CD4-positive, CD25-positive, alpha-beta regulatory T cell (primary cell): ENCODE data around the gene PRIM2. TPM values are rescaled to one million over a fixed set of nuclear protein-coding genes. Genes with fewer than 3 reads are reported as not detected.
A peak's percentile ranks its signal among the peaks of the same experiment; 100 is the strongest.
"Not testable (repeated sequence)": the region's sequence is repeated elsewhere in the genome, so short reads cannot be mapped to it uniquely, and the experiment has no call there.

ENCODE experiments used
- ATAC-seq, 2 donors: fragments of 150-1000 bp; cut with Tn5 transposase; one replicate each; pipeline ENCODE4 v1.10.0; 2021; ENCODE audit warnings: low read depth in 2 of 2, moderate number of reproducible peaks in 2 of 2, moderate library complexity in 1 of 2
- DNase-seq, 3 donors: peaks; one replicate each; pipeline versions ENCODE4 v3.0.0 to v3.0.0-alpha.2; 2012 to 2022; ENCODE audit warnings: mixed read lengths in 1 of 3
- H3K27ac ChIP-seq: one replicate; pipeline ENCODE4 v1.7.0; 2013; ENCODE audit warnings: mild to moderate bottlenecking, low read length; ENCODE audit not compliant: insufficient read depth, poor library complexity, severe bottlenecking
- H3K27me3 ChIP-seq: one replicate; pipeline ENCODE4 v1.7.0; 2013; ENCODE audit warnings: low read length; ENCODE audit not compliant: control insufficient read depth, insufficient read depth
- H3K36me3 ChIP-seq: one replicate; pipeline ENCODE4 v1.7.0; 2013; ENCODE audit warnings: mild to moderate bottlenecking, low read length, moderate library complexity; ENCODE audit not compliant: control insufficient read depth, insufficient read depth
- H3K4me1 ChIP-seq: 2 replicates; pipeline ENCODE4 v1.7.0; 2013; ENCODE audit warnings: mild to moderate bottlenecking, low read length; ENCODE audit not compliant: insufficient read depth, control insufficient read depth, poor library complexity, severe bottlenecking
- H3K4me3 ChIP-seq: one replicate; pipeline ENCODE4 v1.7.0; 2013; ENCODE audit warnings: low read depth, mild to moderate bottlenecking, low read length, moderate library complexity
- H3K9me3 ChIP-seq, 2 experiments: 1 replicate in 1 of 2; 2 replicates in 1 of 2; pipeline ENCODE4 v1.7.0; 2013; ENCODE audit warnings: low read length in 2 of 2, mild to moderate bottlenecking in 1 of 2, moderate library complexity in 1 of 2; ENCODE audit not compliant: control insufficient read depth in 2 of 2
- H3K27ac Mint-ChIP-seq, 3 donors: one replicate each; pipeline ENCODE4 v1.8.0; 2020 to 2022; ENCODE audit warnings: mild to moderate bottlenecking in 3 of 3, mixed read lengths in 3 of 3, moderate library complexity in 2 of 3
- H3K27me3 Mint-ChIP-seq: one replicate; pipeline ENCODE4 v1.8.0; 2022; ENCODE audit warnings: mild to moderate bottlenecking, mixed read lengths
- H3K36me3 Mint-ChIP-seq: one replicate; pipeline ENCODE4 v1.8.0; 2020; ENCODE audit warnings: mixed read lengths
- H3K4me1 Mint-ChIP-seq, 4 donors: one replicate each; pipeline ENCODE4 v1.8.0; 2020 to 2022; ENCODE audit warnings: mixed read lengths in 4 of 4, mild to moderate bottlenecking in 1 of 4
- H3K4me3 Mint-ChIP-seq, 4 donors: one replicate each; pipeline ENCODE4 v1.8.0; 2020 to 2022; ENCODE audit warnings: mild to moderate bottlenecking in 4 of 4, mixed read lengths in 4 of 4, moderate library complexity in 3 of 4
- H3K9me3 Mint-ChIP-seq, 7 donors: one replicate each; pipeline ENCODE4 v1.8.0; 2020 to 2022; ENCODE audit warnings: mixed read lengths in 7 of 7, mild to moderate bottlenecking in 3 of 7, moderate library complexity in 2 of 7
- polyA plus RNA-seq, 4 donors: library from polyadenylated mRNA; unstranded; fragments of 300-500 nt; fragmentation: Illumina TruSeq; gene quantifications; one replicate each; pipeline ENCODE4 v1.2.3, GENCODE V29; 2021
- total RNA-seq: library from RNA; stranded (reverse); gene quantifications from one replicate; pipeline ENCODE4 v1.2.3, GENCODE V29; 2022

Gene PRIM2
- total and polyA plus RNA-seq, 5 donors from 2014 or later, result 11.5 to 19.5 (median 16.0) TPM

GRCh38 chr6:57631773-57632172, 314.3 kb downstream of the PRIM2 start:
- not testable (repeated sequence) for H3K4me1 ChIP-seq, H3K4me3 Mint-ChIP-seq, DNase-seq, H3K4me1 Mint-ChIP-seq, H3K27me3 ChIP-seq, H3K27ac ChIP-seq, H3K27ac Mint-ChIP-seq, ATAC-seq, H3K9me3 Mint-ChIP-seq, H3K27me3 Mint-ChIP-seq, H3K36me3 ChIP-seq, H3K4me3 ChIP-seq, H3K9me3 ChIP-seq
- H3K36me3 Mint-ChIP-seq, result peaks cover 26% of the 10 kb centered on the region

- not testable (repeated sequence) for H3K4me3 Mint-ChIP-seq, ATAC-seq, H3K36me3 Mint-ChIP-seq, H3K27ac Mint-ChIP-seq, H3K9me3 ChIP-seq, H3K27ac ChIP-seq, H3K27me3 Mint-ChIP-seq, H3K27me3 ChIP-seq, DNase-seq, H3K4me3 ChIP-seq, H3K9me3 Mint-ChIP-seq, H3K4me1 Mint-ChIP-seq, H3K4me1 ChIP-seq, H3K36me3 ChIP-seq
Observed at GRCh38 chr6:57658526-57658925, 341.1 kb downstream of the PRIM2 start.

GRCh38 chr6:57659794-57660193, 342.4 kb downstream of the PRIM2 start:
- not testable (repeated sequence) for H3K27me3 Mint-ChIP-seq, H3K27ac Mint-ChIP-seq

GRCh38 chr6:57660940-57661339, 343.5 kb downstream of the PRIM2 start:
- not testable (repeated sequence) for H3K36me3 ChIP-seq, H3K27me3 Mint-ChIP-seq, H3K4me3 Mint-ChIP-seq, H3K4me1 ChIP-seq, H3K4me1 Mint-ChIP-seq, H3K9me3 Mint-ChIP-seq, H3K27ac Mint-ChIP-seq, H3K27me3 ChIP-seq, H3K9me3 ChIP-seq, DNase-seq, ATAC-seq, H3K27ac ChIP-seq, H3K36me3 Mint-ChIP-seq, H3K4me3 ChIP-seq

More at GRCh38 chr6:57659794-57660193, 342.4 kb downstream of the PRIM2 start:
- not testable (repeated sequence) for H3K27ac ChIP-seq, H3K4me3 Mint-ChIP-seq, H3K9me3 Mint-ChIP-seq, DNase-seq, ATAC-seq, H3K4me3 ChIP-seq, H3K4me1 ChIP-seq, H3K36me3 ChIP-seq, H3K4me1 Mint-ChIP-seq, H3K27me3 ChIP-seq, H3K36me3 Mint-ChIP-seq, H3K9me3 ChIP-seq

- H3K9me3 Mint-ChIP-seq, DNase-seq, H3K4me3 ChIP-seq, H3K36me3 Mint-ChIP-seq, H3K4me1 ChIP-seq, H3K4me3 Mint-ChIP-seq, H3K27ac Mint-ChIP-seq, H3K27me3 ChIP-seq, H3K27ac ChIP-seq, H3K9me3 ChIP-seq, ATAC-seq, H3K36me3 ChIP-seq, H3K27me3 Mint-ChIP-seq, H3K4me1 Mint-ChIP-seq: not testable (repeated sequence)
Observed at GRCh38 chr6:57668108-57668507, 350.7 kb downstream of the PRIM2 start.

GRCh38 chr6:57671237-57671636, 353.8 kb downstream of the PRIM2 start:
- not testable (repeated sequence) for H3K4me1 ChIP-seq, H3K9me3 Mint-ChIP-seq, H3K36me3 Mint-ChIP-seq, H3K27me3 ChIP-seq, ATAC-seq, H3K4me3 ChIP-seq, H3K27ac Mint-ChIP-seq, H3K9me3 ChIP-seq, H3K27ac ChIP-seq, H3K27me3 Mint-ChIP-seq, H3K4me1 Mint-ChIP-seq, DNase-seq, H3K36me3 ChIP-seq, H3K4me3 Mint-ChIP-seq

- H3K27me3 ChIP-seq, H3K27me3 Mint-ChIP-seq, ATAC-seq, H3K27ac Mint-ChIP-seq, H3K36me3 Mint-ChIP-seq, H3K4me1 ChIP-seq, H3K9me3 ChIP-seq, H3K9me3 Mint-ChIP-seq, H3K4me3 ChIP-seq, H3K27ac ChIP-seq, H3K36me3 ChIP-seq, H3K4me3 Mint-ChIP-seq, H3K4me1 Mint-ChIP-seq: not testable (repeated sequence)
- peak in 1 of 3 donors; percentile 11 for DNase-seq
Observed at GRCh38 chr6:57671937-57672627, 354.7 kb downstream of the PRIM2 start.

- H3K27ac Mint-ChIP-seq, H3K36me3 ChIP-seq, H3K36me3 Mint-ChIP-seq, H3K27me3 Mint-ChIP-seq, H3K4me3 ChIP-seq, H3K9me3 ChIP-seq, DNase-seq, H3K27me3 ChIP-seq, H3K9me3 Mint-ChIP-seq, ATAC-seq, H3K4me1 ChIP-seq, H3K27ac ChIP-seq, H3K4me1 Mint-ChIP-seq, H3K4me3 Mint-ChIP-seq: not testable (repeated sequence)
Observed at GRCh38 chr6:57673281-57673680, 355.9 kb downstream of the PRIM2 start.
